ENCODE data around the gene CTNNA2.

CTNNA2 gene

GRCh38 chr2:80519699-80520291 lies 1006.9 kb downstream of the CTNNA2 start:
- DNase-seq = no peak

GRCh38 chr2:80525152-80525551 lies 1012.3 kb downstream of the CTNNA2 start:
- DNase-seq = no peak

- no peak for DNase-seq
These were observed 1014.3 kb downstream of the CTNNA2 start for GRCh38 chr2:80527119-80527518.

DNA sequence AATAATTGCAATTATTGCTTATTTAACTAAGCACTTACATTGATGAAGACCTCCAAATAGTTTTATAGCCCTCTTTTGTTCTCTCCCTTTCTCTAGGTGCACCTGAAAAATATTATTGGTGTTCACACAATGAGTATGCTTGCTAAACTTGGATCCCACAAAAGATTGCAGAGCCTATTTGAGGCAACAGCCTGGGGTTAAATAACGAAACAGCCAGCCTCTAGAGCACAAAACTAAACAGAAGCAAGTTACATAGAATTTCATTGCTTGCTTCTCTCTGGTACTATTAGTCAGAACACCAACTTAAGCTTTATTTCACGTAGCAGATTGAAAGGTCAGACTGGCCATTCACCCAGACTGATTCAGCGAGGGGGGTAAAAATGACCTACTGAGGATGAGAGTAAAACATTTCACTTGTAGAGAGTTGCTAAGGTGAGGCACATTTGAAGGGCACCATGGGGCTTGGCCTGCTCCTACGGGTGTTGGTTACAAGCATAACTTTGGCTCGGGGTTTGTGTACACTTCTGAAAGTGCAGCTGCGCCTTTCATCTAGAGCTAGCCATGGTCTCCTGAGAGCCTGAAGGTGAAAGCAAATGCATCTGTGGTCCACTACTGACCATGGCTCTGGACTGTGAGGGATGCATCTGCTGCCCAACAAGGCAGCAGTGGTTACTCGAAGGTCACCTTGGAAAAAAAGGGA lies 1016.8 kb downstream of the CTNNA2 start:
- no peak for DNase-seq

DNA sequence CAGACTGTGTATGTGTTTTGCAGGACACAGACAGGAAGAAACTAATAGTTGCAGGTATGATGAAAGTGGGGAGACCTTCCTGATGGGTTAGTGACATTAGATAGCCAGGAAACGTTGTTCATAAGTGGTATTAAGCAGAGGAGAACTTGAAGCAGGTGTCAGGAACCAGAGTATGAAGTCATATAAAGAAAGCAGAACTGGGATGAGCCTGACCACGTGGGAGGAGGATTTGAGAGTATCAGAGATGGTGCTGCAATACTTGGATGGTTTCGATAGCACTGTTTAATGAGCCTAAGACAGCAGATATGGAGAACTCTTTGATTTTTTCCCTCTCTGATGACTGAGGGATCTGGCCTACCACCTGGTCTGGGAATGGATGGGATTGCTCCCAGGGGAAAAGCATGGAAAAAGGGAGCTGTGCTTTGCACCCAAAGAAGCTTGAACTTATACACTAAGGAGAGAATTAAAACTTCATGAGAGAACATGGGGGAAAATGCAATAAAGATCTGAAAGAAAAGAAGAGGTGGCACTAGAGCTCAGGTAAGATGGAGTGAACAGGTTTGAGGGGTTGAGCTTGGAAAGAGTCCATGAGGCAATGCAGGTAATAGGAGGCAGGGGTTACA lies 1017.7 kb downstream of the CTNNA2 start:
- no peak for DNase-seq

- no peak for DNase-seq
These were observed 1018.5 kb downstream of the CTNNA2 start for GRCh38 chr2:80531319-80531718.

DNA sequence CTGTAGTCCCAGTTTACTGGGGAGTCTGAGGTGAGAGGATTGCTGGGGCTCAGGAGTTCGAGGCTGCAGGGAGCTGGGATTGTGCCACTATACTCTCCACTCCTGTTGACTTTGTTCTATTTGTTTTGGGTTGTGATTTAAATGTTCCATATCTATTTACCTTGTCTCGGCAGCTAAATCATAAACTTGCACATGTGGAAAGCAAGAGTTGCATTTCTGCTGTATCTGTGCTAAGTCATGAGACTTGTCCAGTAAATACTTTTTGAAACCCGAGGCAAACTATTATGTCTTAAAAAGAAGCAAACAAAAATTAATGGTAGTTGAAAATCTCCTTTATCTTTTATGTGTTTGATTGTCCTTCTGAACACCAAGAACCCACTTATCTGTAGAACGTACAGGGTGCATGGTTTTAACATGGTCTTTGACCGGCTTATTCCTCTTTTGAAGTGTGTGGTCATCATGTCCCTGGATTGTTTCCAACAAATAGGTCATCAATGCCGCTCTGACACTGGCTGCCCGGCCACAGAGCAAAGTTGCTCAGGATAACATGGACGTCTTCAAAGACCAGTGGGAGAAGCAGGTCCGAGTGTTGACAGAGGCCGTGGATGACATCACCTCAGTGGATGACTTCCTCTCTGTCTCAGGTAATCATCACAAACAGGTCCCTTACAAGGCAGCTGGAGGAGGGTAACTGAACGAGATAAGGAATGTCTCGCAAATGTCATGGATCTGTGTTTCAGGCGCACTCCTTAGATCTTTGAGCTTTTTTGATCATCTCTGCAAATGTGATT lies 1032.8 kb downstream of the CTNNA2 start:
- DNase-seq = no peak

DNA sequence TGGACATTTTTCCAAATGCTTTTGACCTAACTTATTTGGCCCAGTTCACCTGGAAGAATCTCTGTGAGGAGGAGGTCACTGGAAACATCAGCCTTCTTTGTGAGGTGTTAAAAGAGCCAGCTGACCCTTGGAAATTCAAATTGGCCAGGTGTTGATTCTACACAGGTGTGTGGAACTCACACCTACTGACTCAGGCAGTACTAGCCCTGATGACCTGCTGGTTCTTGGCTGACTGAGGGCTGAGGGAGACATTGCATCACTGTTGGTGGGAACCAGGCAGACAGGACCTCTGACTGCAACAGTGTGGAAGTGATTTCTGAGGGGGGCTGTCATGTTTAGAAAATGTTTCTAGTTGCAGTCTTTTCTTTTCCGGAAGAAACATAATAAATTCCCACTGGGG lies 1033.9 kb downstream of the CTNNA2 start:
- DNase-seq = no peak

- DNase-seq = no peak
These were observed 1034.5 kb downstream of the CTNNA2 start for GRCh38 chr2:80547344-80547743.

- no peak for DNase-seq
These were observed 1035.6 kb downstream of the CTNNA2 start for GRCh38 chr2:80548469-80548868.

- DNase-seq = no peak
These were observed 1037.0 kb downstream of the CTNNA2 start for GRCh38 chr2:80549901-80550300.

DNA sequence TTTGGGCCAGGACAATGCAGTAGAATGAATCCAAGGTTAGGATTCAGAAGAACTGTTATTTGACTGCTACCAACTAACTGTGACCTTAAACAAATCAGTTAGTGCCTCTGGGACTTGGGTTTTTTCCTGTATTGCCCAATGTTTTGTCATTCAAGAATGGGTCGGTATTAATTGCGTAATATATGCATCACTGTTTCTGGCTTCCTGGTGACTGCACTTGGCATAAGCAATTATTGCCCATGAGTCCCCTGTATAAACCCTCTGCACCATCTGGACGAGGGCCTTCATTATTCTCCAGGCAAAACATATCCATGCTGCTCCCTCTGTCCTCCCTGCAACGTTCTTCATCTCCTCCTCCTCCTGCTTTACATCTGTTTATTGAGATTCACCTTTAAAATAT lies 1047.5 kb downstream of the CTNNA2 start:
- peak; percentile 7 to 71 for DNase-seq

- DNase-seq = no peak
These were observed 1055.2 kb downstream of the CTNNA2 start for GRCh38 chr2:80568011-80568410.

DNA sequence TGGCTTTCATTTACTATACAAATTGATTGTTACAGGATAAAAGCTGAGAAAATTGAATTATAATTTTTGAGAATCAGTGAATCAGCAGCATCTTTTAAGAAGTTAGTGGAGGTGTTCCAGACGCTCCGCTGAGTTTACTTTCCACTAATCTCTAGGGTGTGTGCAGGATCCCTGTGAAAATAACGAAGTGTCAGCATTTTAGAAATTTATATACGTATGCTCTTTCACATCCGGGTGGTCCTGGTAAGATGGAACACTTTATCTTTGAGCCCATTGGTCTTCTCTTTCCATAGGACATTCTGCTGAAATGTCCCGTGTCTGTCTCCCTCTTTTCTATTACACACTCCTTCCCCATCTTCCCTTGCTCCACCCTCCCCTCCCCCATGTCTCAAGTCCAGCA lies 1060.3 kb downstream of the CTNNA2 start:
- DNase-seq = no peak

GRCh38 chr2:80573950-80574349 lies 1061.1 kb downstream of the CTNNA2 start:
- no peak for DNase-seq

DNA sequence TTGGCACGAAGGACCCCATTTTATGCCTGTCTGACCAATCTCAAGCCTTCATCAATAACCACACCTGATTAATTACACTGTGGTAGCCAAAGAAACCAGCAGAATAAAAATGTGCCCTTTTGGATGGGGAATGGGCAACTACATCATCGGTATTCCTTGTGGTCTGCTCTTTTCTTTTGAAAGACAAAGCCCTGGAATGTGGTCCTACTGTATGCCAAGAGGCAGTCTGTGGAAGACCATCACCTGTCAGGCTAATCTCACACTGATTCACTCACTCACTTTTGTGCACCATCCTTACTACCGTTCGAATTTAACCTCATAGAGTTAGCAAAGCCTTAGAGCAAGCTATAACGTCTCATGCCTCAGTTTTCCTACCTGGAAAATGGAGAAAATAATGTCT lies 1066.9 kb downstream of the CTNNA2 start:
- DNase-seq = no peak

DNA sequence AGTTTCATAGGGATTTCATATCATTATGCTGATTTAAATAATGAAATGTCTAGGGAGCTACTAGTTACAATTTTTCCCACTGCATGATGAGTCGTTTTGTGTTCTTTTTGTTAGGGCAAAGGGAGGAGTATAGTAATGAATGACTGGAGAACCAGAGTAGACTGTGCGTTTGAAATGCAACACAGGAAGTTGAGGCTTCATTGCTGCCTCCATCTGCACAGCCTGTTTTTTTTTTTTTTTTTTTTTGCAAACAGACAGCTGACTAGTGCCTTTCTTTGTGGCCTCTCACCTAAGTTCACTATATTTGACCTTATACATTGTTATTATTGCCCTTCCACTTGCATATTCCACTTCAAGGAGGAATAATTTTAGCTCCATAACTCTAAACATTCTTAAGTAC lies 1078.4 kb downstream of the CTNNA2 start:
- no peak for DNase-seq

- no peak for DNase-seq
These were observed 1079.3 kb downstream of the CTNNA2 start for GRCh38 chr2:80592106-80592505.

DNA sequence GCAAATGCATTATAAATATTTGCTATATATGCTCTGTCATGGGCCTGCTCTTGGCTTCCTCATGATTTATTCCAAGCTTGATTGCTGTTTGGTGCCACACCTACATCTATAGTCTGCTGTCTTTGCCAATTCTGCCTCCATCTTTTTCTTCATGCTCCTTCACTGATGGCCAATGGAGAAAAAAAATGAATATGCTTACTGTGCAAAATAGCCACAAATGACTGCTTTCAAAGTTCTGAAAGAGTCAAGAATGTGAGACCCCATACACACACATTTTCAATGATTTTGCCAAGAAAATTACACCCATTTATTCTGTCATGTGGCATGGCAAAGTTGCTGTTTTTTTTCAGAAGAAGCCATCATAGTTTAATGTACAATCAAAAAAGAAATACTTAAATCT lies 1097.3 kb downstream of the CTNNA2 start:
- no peak for DNase-seq

DNA sequence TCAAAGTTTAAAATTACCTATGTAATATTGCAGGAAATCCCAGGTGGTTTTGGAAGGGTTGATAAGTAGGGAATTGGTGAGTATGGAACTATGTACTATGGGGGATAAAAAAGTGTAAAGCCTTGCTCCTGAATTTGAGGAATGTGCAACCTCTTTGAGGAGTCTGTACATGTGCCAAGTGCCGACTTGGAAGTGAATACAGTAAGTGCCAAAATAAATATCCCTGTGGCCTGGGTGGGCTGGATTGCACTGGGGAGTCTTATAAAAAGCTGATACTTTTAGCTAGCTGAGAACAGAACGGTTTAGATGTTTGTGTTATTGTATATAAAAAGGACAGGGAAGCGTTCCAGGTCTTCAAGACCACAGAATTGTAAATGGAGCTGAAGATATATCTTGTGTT lies 1108.8 kb downstream of the CTNNA2 start:
- DNase-seq = no peak

- no peak for DNase-seq
These were observed 1111.2 kb downstream of the CTNNA2 start for GRCh38 chr2:80624062-80624461.

GRCh38 chr2:80634590-80634989 lies 1121.7 kb downstream of the CTNNA2 start:
- DNase-seq = no peak

DNA sequence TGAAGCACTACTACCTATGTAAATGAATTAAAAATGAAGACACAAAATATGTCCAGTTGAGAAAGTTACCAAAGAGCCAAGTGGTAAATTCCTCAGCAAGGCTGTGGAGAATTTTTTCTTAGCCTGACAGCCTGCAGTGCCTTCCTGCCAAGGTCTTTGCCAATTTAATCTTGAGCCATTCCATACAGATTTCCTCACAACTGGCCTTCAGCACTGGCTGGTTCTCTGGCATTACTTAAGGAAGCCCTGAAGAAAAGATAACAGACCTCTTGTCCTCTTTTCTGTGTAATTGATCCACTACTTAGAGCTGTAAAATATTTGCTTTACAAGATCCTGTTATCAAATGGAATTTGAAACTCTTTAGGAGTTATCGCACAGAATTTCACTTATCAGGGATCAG lies 1125.9 kb downstream of the CTNNA2 start:
- no peak for DNase-seq

DNA sequence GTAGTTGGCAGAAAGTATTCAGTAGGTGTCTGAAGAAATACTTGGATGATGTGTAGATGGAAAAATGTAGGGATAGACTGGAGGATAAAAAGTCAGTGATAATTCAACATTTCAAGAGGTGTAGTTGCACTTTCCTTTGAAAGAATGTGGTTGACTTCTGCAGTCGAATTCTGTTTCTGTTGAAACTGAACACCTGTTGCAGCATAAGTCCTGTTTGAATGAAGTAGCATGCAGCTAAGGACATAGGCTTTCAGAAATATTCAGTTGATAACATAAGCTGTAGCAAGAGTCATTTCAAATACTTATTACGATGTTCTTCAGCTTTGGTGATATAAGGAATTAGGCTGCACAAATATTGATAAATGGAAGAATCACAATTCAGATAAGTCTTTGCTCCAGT lies 1129.6 kb downstream of the CTNNA2 start:
- no peak for DNase-seq
